ENCODE results near the gene RAB9A. TPM values are rescaled to one million over a fixed set of nuclear protein-coding genes. Genes with fewer than 3 reads are reported as not detected.
A peak's percentile ranks its signal among the peaks of the same experiment; 100 is the strongest.
"Not testable (repeated sequence)": the region's sequence is repeated elsewhere in the genome, so short reads cannot be mapped to it uniquely, and the experiment has no call there.

Gene RAB9A
- total and polyA plus RNA-seq, 5 experiments from 2014 or later, result 13.7 to 22.1 (median 15.6) TPM

DNA sequence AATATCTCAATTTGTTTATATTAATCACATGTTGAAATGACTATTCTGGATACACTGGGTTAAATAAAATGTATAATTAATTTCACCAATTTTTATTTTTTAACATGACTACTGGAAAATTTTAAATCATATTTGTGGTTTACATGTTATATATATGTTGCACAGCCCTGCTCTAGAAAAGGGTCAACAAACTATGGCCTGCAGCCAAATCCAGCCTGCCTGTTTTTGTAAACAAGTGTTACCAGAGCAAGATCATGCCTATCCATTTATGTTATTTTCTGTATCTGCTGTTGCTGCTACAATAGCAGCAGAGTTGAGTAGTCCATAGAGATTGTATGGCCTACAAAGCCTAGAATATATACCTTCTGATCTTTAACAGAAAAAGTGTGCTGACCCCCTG, 34.8 kb upstream of the RAB9A start:
- Mint-ChIP-seq H3K27ac (peak overlapping the region in 7 of 10 donors; percentile 41 to 99 (median 97)), H3K4me1 (peaks cover 3 to 27% (median 21%) of the 10 kb centered on the region in 4 donors), H3K27me3 (no peaks in the 10 kb centered on the region), H3K36me3 (peaks cover 0 to 18% (median 0%) of the 10 kb centered on the region in 3 donors), H3K9me3 (no peaks in the 10 kb centered on the region), H3K4me3 (peak overlapping the region in 4 of 10 donors; percentile 32 to 90 (median 63))
- no peak for DNase-seq
- no peak for ATAC-seq
- POLR2A ChIA-PET, result interaction anchor here (0.6 to 2.0 kb wide), 5 partner anchors 32 to 567 kb away, joined by 3 to 19 read pairs (median 8); partner anchors contain the start of genes GEMIN8, OFD1, RAB9A and TRAPPC2

DNA sequence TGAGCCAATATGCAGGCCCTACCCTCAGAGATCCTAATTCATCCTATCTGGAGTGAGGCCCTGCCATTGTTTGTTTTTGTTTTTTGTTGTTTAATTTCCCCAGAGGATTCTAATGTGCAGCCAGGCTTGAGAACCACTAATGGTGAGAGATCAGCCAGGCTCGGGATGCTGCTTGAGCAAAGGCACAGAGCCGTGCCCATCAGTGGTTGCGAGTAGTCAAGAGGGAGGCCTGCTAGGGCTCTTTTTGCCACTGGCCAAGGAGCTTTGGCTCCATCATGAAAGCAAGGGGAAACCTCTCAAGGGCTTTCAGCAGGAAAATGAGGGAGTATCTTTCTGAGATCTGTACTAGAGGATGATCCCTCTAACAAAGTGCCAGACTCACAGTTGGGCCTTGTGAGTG, 33.3 kb upstream of the RAB9A start:
- peak overlapping the region in 3 of 10 donors; percentile 19 to 93 (median 24) for H3K27ac Mint-ChIP-seq
- H3K36me3 Mint-ChIP-seq, result peaks cover 0 to 29% (median 2%) of the 10 kb centered on the region in 3 donors
- H3K9me3 Mint-ChIP-seq, result no peaks in the 10 kb centered on the region
- ATAC-seq, result no peak
- DNase-seq, result no peak
- H3K4me1 Mint-ChIP-seq, result peaks cover 3 to 28% (median 21%) of the 10 kb centered on the region in 4 donors
- H3K27me3 Mint-ChIP-seq, result no peaks in the 10 kb centered on the region
- POLR2A ChIA-PET, result interaction anchor here (0.9 kb wide), 1 partner anchor 33 kb away, joined by 3 read pairs; the partner anchor contains the start of gene RAB9A
- no peak overlapping the region for H3K4me3 Mint-ChIP-seq

DNA sequence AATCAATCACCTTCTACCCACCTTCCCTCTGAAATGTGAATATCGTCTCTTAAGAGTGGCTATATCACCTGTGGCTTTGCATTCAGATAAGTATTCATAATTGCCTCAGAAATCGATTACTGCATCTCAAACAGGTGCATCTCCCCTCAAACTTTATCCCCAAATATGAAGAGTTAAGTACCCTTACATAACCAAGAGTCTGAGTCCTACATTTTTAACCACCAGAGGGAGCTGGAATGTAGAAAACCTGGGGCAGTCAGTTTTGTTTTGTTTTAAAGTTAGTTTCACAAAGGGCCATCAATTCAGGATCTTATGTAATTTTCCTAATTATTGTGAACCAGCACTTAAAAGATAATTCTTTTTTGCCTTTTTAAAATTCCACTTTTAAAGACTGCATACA, 30.3 kb upstream of the RAB9A start:
- H3K4me3 Mint-ChIP-seq, result peak overlapping the region in 1 of 10 donors; percentile 15
- no peaks in the 10 kb centered on the region for H3K9me3 Mint-ChIP-seq
- H3K27ac Mint-ChIP-seq, result peak overlapping the region; percentile 22 to 84 (median 66)
- DNase-seq, result peak in 5 of 10 donors; percentile 3 to 69 (median 64)
- peaks cover 3 to 22% (median 19%) of the 10 kb centered on the region in 4 donors for H3K4me1 Mint-ChIP-seq
- POLR2A ChIA-PET, result no interaction called here
- H3K36me3 Mint-ChIP-seq, result peaks cover 2 to 56% (median 5%) of the 10 kb centered on the region in 3 donors
- ATAC-seq, result peak in 1 of 2 donors; percentile 54
- no peaks in the 10 kb centered on the region for H3K27me3 Mint-ChIP-seq

DNA sequence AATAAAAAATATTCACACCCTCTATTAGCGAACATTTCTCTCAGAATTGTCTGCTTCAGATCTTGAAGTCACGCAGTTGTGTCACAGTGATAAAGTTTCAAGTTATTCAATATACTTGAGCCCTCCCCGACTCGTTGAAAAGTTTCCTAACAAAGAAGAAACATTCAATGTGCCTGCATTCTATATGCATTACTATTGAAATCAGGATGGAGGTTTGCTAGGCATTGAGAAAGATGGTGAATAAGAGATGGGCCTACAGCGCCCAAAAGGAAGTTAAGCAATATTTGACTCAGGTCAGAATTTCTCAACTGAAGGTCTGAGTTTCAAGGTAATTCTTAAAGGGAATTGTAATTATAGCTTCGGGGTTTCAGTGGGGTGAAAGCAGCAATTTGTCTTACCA, 29.9 kb upstream of the RAB9A start:
- POLR2A ChIA-PET, result no interaction called here
- Mint-ChIP-seq H3K27me3 (no peaks in the 10 kb centered on the region), H3K4me1 (peaks cover 3 to 22% (median 19%) of the 10 kb centered on the region in 4 donors), H3K9me3 (no peaks in the 10 kb centered on the region), H3K4me3 (peak overlapping the region in 1 of 10 donors; percentile 15), H3K27ac (peak overlapping the region in 9 of 10 donors; percentile 5 to 84 (median 63)), H3K36me3 (peaks cover 2 to 60% (median 5%) of the 10 kb centered on the region in 3 donors)
- DNase-seq (no peak), ATAC-seq (no peak)

DNA sequence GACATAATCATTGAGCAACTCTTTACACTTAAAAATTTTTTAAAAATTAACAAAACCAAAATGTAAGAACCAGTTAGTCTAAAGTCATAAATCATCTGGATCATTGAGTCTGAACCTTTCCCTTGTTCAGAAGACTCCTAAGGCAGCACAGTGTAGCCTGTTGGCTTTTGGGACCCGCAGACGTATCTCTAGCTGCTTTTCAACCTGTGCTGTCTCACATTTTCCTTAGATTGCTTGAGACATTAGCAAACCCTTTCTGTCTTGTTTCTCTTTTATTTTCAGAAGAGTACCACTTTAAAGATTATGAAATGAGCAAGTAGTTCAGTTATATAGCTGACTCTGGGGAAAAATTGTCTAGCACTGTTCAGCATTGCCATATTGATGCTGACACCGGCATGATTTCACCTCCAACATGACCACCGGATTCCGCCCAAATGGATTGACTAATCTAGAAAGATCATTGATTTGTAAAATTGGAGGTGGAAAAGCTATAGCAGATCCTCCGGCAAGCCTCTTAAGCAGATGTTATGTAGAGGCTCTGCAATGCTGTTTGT, 27.1 kb upstream of the RAB9A start:
- H3K27ac Mint-ChIP-seq, result peak overlapping the region in 2 of 10 donors; percentile 35 to 58
- POLR2A ChIA-PET, result no interaction called here
- peaks cover 2 to 67% (median 5%) of the 10 kb centered on the region in 3 donors for H3K36me3 Mint-ChIP-seq
- no peak for DNase-seq
- H3K4me1 Mint-ChIP-seq, result peaks cover 3 to 10% (median 8%) of the 10 kb centered on the region in 4 donors
- H3K9me3 Mint-ChIP-seq, result no peaks in the 10 kb centered on the region
- H3K4me3 Mint-ChIP-seq, result no peak overlapping the region
- no peak for ATAC-seq
- H3K27me3 Mint-ChIP-seq, result no peaks in the 10 kb centered on the region

DNA sequence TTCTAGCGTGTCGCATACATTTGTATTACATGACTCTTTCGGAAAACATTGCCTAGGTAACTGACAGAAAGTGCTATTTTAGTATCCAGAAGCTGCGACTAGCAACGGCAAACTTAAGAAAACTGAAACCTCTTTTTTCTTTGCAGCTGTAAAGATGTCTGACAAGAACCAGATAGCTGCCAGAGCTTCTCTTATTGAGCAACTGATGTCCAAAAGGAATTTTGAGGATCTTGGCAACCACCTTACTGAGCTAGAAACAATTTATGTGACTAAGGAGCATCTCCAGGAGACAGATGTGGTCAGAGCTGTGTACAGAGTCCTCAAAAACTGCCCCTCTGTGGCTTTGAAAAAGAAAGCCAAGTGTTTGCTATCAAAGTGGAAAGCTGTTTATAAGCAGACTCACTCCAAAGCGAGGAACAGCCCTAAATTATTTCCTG, 26.6 kb upstream of the RAB9A start:
- POLR2A ChIA-PET, result no interaction called here
- Mint-ChIP-seq H3K36me3 (peaks cover 2 to 61% (median 5%) of the 10 kb centered on the region in 3 donors), H3K27me3 (no peaks in the 10 kb centered on the region), H3K9me3 (no peaks in the 10 kb centered on the region), H3K4me3 (no peak overlapping the region), H3K27ac (peak overlapping the region in 2 of 10 donors; percentile 7 to 58), H3K4me1 (peaks cover 3 to 10% (median 8%) of the 10 kb centered on the region in 4 donors)
- no peak for ATAC-seq
- no peak for DNase-seq

DNA sequence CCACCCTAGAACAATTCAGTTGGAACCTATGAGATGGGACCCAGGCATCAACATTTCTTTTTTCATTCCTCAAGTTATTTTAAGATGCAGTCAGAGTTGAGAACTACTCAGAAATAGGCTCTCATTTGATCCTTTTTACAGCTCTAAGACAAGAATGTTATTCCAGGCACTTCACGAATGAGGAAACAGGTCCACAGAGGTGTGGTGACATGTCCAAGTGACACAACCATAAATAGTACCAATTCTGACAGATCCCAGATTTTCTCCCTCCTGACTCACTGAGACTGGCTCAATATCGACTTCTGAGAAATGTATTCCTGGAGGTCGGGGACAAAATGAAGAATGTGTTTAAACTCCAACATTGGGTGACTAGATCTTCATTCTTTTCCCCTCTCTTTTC, 24.9 kb upstream of the RAB9A start:
- no peaks in the 10 kb centered on the region for H3K27me3 Mint-ChIP-seq

DNA sequence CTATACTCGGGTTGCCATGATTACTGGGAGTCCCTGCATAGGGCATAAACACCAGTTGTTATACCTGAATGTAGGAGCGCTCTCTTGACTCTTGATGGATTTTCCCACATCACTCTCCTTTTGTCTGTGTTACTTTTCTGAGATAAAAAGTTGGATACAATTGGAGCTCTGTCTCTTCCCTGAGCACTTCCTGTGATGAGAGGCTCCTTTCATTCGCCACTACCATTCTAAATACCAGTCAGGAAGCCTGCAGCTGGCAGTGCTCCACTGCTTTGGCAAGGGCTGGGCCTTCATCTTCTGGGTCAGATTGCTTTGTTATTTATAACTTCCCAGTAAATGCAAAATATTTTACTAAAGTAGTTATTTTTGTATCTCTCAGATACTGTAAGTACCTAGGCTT, 22.1 kb upstream of the RAB9A start:
- peaks cover 4 to 50% (median 6%) of the 10 kb centered on the region in 3 donors for H3K36me3 Mint-ChIP-seq
- H3K4me3 Mint-ChIP-seq, result no peak overlapping the region
- H3K27me3 Mint-ChIP-seq, result no peaks in the 10 kb centered on the region
- no peaks in the 10 kb centered on the region for H3K9me3 Mint-ChIP-seq
- ATAC-seq (no peak), DNase-seq (no peak)
- H3K4me1 Mint-ChIP-seq, result peaks cover 0 to 11% (median 3%) of the 10 kb centered on the region in 4 donors
- POLR2A ChIA-PET, result no interaction called here
- peak overlapping the region in 3 of 10 donors; percentile 16 to 88 (median 19) for H3K27ac Mint-ChIP-seq

More for the DNA sequence above, 24.9 kb upstream of the RAB9A start:
- H3K4me3 Mint-ChIP-seq, result no peak overlapping the region
- DNase-seq (no peak), ATAC-seq (no peak)
- H3K4me1 Mint-ChIP-seq, result peaks cover 0 to 9% (median 1%) of the 10 kb centered on the region in 4 donors
- peaks cover 2 to 55% (median 5%) of the 10 kb centered on the region in 3 donors for H3K36me3 Mint-ChIP-seq
- POLR2A ChIA-PET, result no interaction called here
- peak overlapping the region in 1 of 10 donors; percentile 6 for H3K27ac Mint-ChIP-seq
- H3K9me3 Mint-ChIP-seq, result no peaks in the 10 kb centered on the region

DNA sequence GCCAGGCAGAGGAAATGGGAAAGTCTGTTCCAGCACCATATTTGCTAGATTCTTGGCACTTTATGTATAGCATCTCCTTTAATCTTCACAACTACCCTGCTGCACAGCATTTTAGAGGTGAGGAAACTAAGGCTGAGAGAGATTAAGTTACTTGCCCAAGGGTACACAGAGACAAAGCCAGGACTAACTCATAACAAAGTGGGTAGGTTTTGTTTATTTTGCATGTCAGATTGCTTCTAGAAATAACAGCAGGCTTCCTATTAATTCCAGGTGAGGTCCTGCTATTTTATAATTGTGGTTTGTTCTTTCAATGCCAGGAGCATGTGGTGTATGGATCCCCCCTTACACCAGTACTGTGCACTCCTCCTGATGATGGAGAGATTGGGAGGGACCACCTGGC, 21.0 kb upstream of the RAB9A start:
- H3K9me3 Mint-ChIP-seq, result no peaks in the 10 kb centered on the region
- ATAC-seq (no peak), DNase-seq (no peak)
- H3K27ac Mint-ChIP-seq, result peak overlapping the region in 1 of 10 donors; percentile 4
- POLR2A ChIA-PET, result no interaction called here
- H3K4me3 Mint-ChIP-seq, result no peak overlapping the region
- H3K36me3 Mint-ChIP-seq, result peaks cover 4 to 41% (median 6%) of the 10 kb centered on the region in 3 donors
- no peaks in the 10 kb centered on the region for H3K27me3 Mint-ChIP-seq
- H3K4me1 Mint-ChIP-seq, result peaks cover 0 to 11% (median 3%) of the 10 kb centered on the region in 4 donors

DNA sequence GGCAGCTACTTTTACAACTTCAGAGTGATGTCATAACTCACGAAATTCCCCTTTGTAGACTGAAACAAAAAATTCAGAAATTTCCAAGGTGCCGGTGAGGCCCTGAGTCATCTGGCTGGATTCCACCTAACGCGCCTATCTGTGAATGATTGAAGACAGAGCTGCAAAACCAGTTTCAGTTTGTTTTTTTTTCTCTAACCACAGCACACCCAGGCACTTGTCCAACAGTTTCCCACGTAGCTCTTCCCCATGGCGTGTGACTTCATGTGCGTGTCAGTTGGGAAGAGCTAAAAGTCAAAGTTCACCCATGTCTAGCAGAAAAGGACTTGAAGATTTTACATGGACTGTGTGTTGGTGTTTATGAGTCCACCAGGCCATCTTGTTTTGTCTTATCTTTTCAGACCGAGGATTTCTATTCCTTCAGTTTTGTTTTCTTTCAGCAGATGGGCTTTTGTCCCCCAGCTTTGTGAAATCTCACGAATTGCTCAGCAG, 19.6 kb upstream of the RAB9A start:
- Mint-ChIP-seq H3K4me3 (peak overlapping the region in 3 of 10 donors; percentile 25 to 70 (median 39)), H3K36me3 (peaks cover 4 to 30% (median 6%) of the 10 kb centered on the region in 3 donors), H3K27me3 (no peaks in the 10 kb centered on the region), H3K27ac (peak overlapping the region in 5 of 10 donors; percentile 49 to 83 (median 57)), H3K9me3 (no peaks in the 10 kb centered on the region), H3K4me1 (peaks cover 0 to 11% (median 3%) of the 10 kb centered on the region in 4 donors)
- ATAC-seq, result peak; percentile 42 to 50
- DNase-seq, result peak in 1 of 10 donors; percentile 2
- POLR2A ChIA-PET, result interaction anchor here (0.5 to 1.2 kb wide), 2 partner anchors 20 to 52 kb away, joined by 3 read pairs; partner anchors contain the start of gene RAB9A

DNA sequence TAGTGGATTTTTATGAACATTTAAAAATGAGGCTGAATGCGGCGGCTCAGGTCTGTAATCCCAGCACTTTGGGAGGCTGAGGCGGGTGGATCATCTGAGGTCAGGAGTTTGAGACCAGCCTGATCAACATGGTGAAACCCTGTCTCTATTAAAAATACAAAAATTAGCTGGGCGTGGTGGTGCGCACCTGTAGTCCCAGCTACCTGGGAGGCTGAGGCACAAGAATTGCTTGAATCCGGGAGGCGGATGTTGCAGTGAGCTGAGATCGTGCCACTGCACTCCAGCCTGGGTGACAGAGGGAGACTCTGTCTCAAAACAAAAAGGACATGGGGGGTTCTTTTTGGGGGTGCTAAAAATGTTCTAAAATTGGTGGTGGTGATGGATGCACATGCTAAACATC, 19.2 kb upstream of the RAB9A start:
- H3K27ac Mint-ChIP-seq, result peak overlapping the region in 2 of 10 donors; percentile 81 to 83
- H3K4me1 Mint-ChIP-seq, result peaks cover 0 to 11% (median 3%) of the 10 kb centered on the region in 4 donors
- POLR2A ChIA-PET, result interaction anchor here (1.2 kb wide), 1 partner anchor 19 kb away, joined by 3 read pairs; the partner anchor contains the start of gene RAB9A
- H3K36me3 Mint-ChIP-seq, result peaks cover 4 to 27% (median 6%) of the 10 kb centered on the region in 3 donors
- H3K4me3 Mint-ChIP-seq, result peak overlapping the region in 1 of 10 donors; percentile 70
- H3K27me3 Mint-ChIP-seq, DNase-seq, H3K9me3 Mint-ChIP-seq, ATAC-seq: not testable (repeated sequence)

DNA sequence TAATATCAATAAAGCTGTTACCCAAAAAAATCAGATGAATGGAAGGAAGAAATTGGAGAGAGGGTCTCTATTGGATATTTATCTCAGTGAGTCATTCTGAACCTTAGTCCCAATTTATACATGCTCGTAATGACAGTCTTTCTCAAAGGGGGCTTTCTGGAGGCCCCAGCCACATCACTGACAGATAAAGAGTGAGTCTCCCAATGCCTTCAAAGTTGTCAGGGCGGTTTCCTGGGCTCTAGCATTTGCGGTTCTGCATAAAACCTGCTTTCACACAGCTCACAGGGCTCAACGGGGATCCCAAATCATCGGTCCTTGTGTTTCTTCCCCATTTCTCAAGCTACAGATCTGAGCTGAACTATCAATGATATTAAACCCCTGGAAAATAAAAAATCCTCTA, 18.7 kb upstream of the RAB9A start:
- no peak for ATAC-seq
- DNase-seq, result no peak
- Mint-ChIP-seq H3K27me3 (no peaks in the 10 kb centered on the region), H3K9me3 (no peaks in the 10 kb centered on the region), H3K36me3 (peaks cover 4 to 23% (median 6%) of the 10 kb centered on the region in 3 donors), H3K27ac (peak overlapping the region in 1 of 10 donors; percentile 29), H3K4me3 (no peak overlapping the region), H3K4me1 (peaks cover 0 to 9% (median 3%) of the 10 kb centered on the region in 4 donors)
- POLR2A ChIA-PET, result interaction anchor here (1.2 kb wide), 1 partner anchor 19 kb away, joined by 3 read pairs; the partner anchor contains the start of gene RAB9A

DNA sequence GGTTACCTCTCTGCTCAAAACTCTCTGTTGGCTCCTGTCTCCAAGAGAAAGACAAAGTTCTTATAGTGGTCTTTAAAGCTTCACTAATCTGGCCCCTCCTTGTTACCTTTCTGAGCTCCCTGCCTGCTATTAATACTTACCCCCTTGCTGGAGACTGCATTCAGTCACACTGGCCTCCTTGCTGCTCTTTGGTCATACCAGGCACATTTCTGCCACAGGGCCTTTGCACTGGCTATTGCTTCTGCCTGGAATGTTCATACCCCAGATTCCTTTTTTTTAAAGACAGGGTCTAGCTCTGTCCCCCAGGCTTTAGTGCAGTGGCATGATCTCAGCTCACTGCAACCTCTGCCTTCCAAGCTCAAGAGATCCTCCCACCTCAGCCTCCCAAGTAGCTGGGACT, 15.9 kb upstream of the RAB9A start:
- peaks cover 0 to 2% (median 0%) of the 10 kb centered on the region in 9 donors for H3K9me3 Mint-ChIP-seq
- H3K27ac Mint-ChIP-seq, result no peak overlapping the region
- H3K4me1 Mint-ChIP-seq, result peaks cover 0 to 9% (median 3%) of the 10 kb centered on the region in 4 donors
- H3K4me3 Mint-ChIP-seq, result no peak overlapping the region
- H3K27me3 Mint-ChIP-seq, result no peaks in the 10 kb centered on the region
- no peak for ATAC-seq
- POLR2A ChIA-PET, result no interaction called here
- DNase-seq, result no peak
- H3K36me3 Mint-ChIP-seq, result peaks cover 4 to 22% (median 6%) of the 10 kb centered on the region in 3 donors

Data from naive thymus-derived CD8-positive, alpha-beta T cell (primary cell).